HEK293 (cell line): ENCODE data around the gene DEDD.

Experiments used
- CTCF ChIA-PET: fragments of 350-600 bp; formaldehyde crosslinking; extraction: SDS; loops from one replicate; lab custom pipeline; 2021; ENCODE audit warnings: antibody characterized with exemption; lab: Yijun Ruan, JAX
- POLR2A ChIA-PET: fragments of 300-600 bp; formaldehyde crosslinking; extraction: SDS; loops from one replicate; lab custom pipeline; 2020; ENCODE audit warnings: antibody characterized with exemption, inconsistent platforms; lab: Yijun Ruan, JAX
- H3K27ac ChIP-seq: fragments of 200-500 bp; sonication (Bioruptor generic); 2 replicates; pipeline ENCODE4 v1.5.1; 2014; ENCODE audit warnings: low read depth, low read length, control low read depth, inconsistent platforms; ENCODE audit errors: extremely low read depth
- H3K36me3 ChIP-seq, 2 experiments: fragments of 200-500 bp in 1 of 2; sonication (Bioruptor generic) in 1 of 2; 1 replicate in 1 of 2; 2 replicates in 1 of 2; pipeline ENCODE4 v1.5.1; 2014 to 2017; ENCODE audit warnings: inconsistent platforms in 2 of 2, low read length in 2 of 2; ENCODE audit not compliant: control insufficient read depth in 2 of 2, insufficient read depth in 1 of 2
- H3K4me1 ChIP-seq: fragments of 200-500 bp; sonication (Bioruptor generic); 2 replicates; pipeline ENCODE4 v1.5.1; 2014; ENCODE audit warnings: mild to moderate bottlenecking, low read length, inconsistent platforms; ENCODE audit not compliant: control insufficient read depth, insufficient read depth
- H3K4me3 ChIP-seq: 2 replicates; pipeline ENCODE4 v1.5.1; 2011; ENCODE audit warnings: low read depth, mild to moderate bottlenecking, control low read depth, low read length, moderate library complexity
- H3K9me3 ChIP-seq: fragments of 200-500 bp; sonication (Bioruptor generic); 2 replicates; pipeline ENCODE4 v1.5.1; 2014; ENCODE audit warnings: low read depth, low read length, inconsistent platforms; ENCODE audit not compliant: control insufficient read depth, insufficient read depth
- GLIS1 ChIP-seq: fragments of 450-650 bp; formaldehyde crosslinking; IDR thresholded peaks from 2 replicates; pipeline ENCODE4 v1.5.1; 2016; ENCODE audit warnings: missing biosample characterization, missing genetic modification characterization
- IKZF3 ChIP-seq: fragments of 450-650 bp; IDR thresholded peaks from 2 replicates; pipeline ENCODE4 v1.5.0; 2018; ENCODE audit warnings: missing biosample characterization, mild to moderate bottlenecking, missing genetic modification characterization, moderate library complexity
- ZBTB1 ChIP-seq: fragments of 450-650 bp; formaldehyde crosslinking; IDR thresholded peaks from 2 replicates; pipeline ENCODE4 v1.5.1; 2016; ENCODE audit warnings: missing biosample characterization, missing genetic modification characterization
- ZNF114 ChIP-seq: fragments of 450-650 bp; formaldehyde crosslinking; IDR thresholded peaks from 2 replicates; pipeline ENCODE4 v1.5.0; 2017; ENCODE audit warnings: missing biosample characterization, missing genetic modification characterization
- ZNF146 ChIP-seq: fragments of 450-650 bp; formaldehyde crosslinking; IDR thresholded peaks from 2 replicates; pipeline ENCODE4 v1.5.1; 2016; ENCODE audit warnings: missing biosample characterization, missing genetic modification characterization
- ZNF544 ChIP-seq: fragments of 450-650 bp; formaldehyde crosslinking; IDR thresholded peaks from 2 replicates; pipeline ENCODE4 v1.5.0; 2017; ENCODE audit warnings: missing biosample characterization, missing genetic modification characterization
- ZNF623 ChIP-seq: fragments of 450-650 bp; formaldehyde crosslinking; IDR thresholded peaks from 2 replicates; pipeline ENCODE4 v1.5.1; 2016; ENCODE audit warnings: missing biosample characterization, missing genetic modification characterization
- ZNF701 ChIP-seq: fragments of 450-650 bp; formaldehyde crosslinking; IDR thresholded peaks from 2 replicates; pipeline ENCODE4 v1.5.1; 2016; ENCODE audit warnings: missing biosample characterization, missing genetic modification characterization
- ZNF792 ChIP-seq: fragments of 450-650 bp; formaldehyde crosslinking; IDR thresholded peaks from 2 replicates; pipeline ENCODE4 v1.5.1; 2016; ENCODE audit warnings: missing biosample characterization, missing genetic modification characterization
- TF ChIP-seq, protein P1 (sequence below): fragments of 450-650 bp; formaldehyde crosslinking; IDR thresholded peaks from 2 replicates; pipeline ENCODE4 v1.5.1; 2016; ENCODE audit warnings: missing biosample characterization, missing genetic modification characterization
- TF ChIP-seq, protein P2 (sequence below): fragments of 450-650 bp; formaldehyde crosslinking; IDR thresholded peaks from 2 replicates; pipeline ENCODE4 v1.5.1; 2017; ENCODE audit warnings: missing biosample characterization, missing genetic modification characterization
- TF ChIP-seq, protein P3 (sequence below): fragments of 450-650 bp; formaldehyde crosslinking; IDR thresholded peaks from 2 replicates; pipeline ENCODE4 v1.5.1; 2016; ENCODE audit warnings: missing biosample characterization, missing genetic modification characterization, low read depth
- TF ChIP-seq, protein P4 (sequence below): fragments of 450-650 bp; formaldehyde crosslinking; IDR thresholded peaks from 2 replicates; pipeline ENCODE4 v1.5.1; 2016; ENCODE audit warnings: missing biosample characterization, missing genetic modification characterization
- TF ChIP-seq, protein P5 (sequence below): fragments of 450-650 bp; formaldehyde crosslinking; IDR thresholded peaks from 2 replicates; pipeline ENCODE4 v1.5.1; 2017; ENCODE audit warnings: missing biosample characterization, missing genetic modification characterization
- TF ChIP-seq, protein P6 (sequence below): fragments of 450-650 bp; formaldehyde crosslinking; IDR thresholded peaks from 2 replicates; pipeline ENCODE4 v1.5.1; 2016; ENCODE audit warnings: missing biosample characterization, missing genetic modification characterization
- TF ChIP-seq, protein P7 (sequence below): fragments of 450-650 bp; formaldehyde crosslinking; IDR thresholded peaks from 2 replicates; pipeline ENCODE4 v1.5.1; 2016; ENCODE audit warnings: missing biosample characterization, missing genetic modification characterization
- TF ChIP-seq, protein P8 (sequence below): fragments of 450-650 bp; formaldehyde crosslinking; optimal IDR thresholded peaks from 2 replicates; pipeline ENCODE3; 2016; ENCODE audit warnings: missing biosample characterization, mild to moderate bottlenecking, missing genetic modification characterization
- TF ChIP-seq, protein P9 (sequence below): fragments of 450-650 bp; formaldehyde crosslinking; IDR thresholded peaks from 2 replicates; pipeline ENCODE4 v1.5.1; 2016; ENCODE audit warnings: missing biosample characterization, missing genetic modification characterization

DEDD gene

DNA sequence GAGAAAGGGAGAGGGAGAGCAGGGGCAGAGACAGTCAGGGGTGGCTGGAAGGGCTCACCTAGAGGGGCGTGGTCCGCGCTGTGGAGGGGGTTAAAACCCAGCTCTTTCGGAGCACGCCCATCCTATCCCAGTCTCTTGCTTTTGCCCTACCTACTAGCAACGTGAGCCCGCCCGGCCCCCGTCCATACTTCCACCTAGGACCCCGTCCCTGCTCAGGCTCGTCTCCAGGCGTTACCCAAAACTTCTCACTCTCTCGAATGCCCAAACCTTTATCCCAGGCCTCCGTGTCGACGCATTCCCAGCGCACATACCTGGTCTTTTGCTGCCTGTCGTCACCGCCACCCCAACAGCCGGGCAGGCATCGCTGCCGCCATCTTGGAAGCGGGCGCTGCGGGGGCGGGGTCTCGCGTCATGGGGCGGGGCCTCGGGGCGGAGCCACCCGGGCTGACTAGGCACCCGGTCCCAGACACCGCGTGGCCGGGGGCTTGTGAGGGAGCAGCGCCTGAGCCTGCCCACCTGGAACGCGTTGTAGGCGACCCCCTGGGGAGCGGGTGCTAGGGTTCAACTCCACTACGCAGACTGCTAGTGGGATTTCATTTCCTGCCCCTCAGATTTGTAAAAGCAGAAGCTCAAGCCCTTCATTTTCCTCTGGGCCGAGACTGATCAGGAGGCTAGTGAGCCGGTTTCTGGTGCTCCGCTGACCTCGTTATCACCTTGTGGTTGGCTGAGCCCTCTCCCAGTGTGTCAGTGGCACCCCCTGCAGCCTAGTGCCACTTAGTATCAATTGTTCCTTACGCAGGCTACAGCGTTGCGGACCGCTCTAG is 44.9 kb upstream of the DEDD start, which contains the start of gene B4GALT3:
Gene B4GALT3 (minus strand): TSS at position 396 of the 824 bp plus-strand sequence. CDS start 1,447 bp downstream, outside the sequence.
- ChIA-PET CTCF (interaction anchor here (0.7 to 2.9 kb wide), 6 partner anchors 10 to 204 kb away, joined by 3 to 23 read pairs (median 4); partner anchors contain the start of gene PPOX), POLR2A (interaction anchor here (0.9 to 3.3 kb wide), 7 partner anchors 11 to 132 kb away, joined by 3 to 39 read pairs (median 5); partner anchors contain the start of genes NDUFS2, PPOX, TOMM40L and USF1)
- Histone ChIP-seq H3K4me3 (peak within 1 kb of the TSS; percentile 88), H3K36me3 (peaks cover 12 to 38% of the 10 kb centered on the region in 2 experiments; a peak in 2 of 3 replicates), H3K9me3 (no peaks in the 10 kb centered on the region), H3K27ac (no peak within 1 kb of the TSS; the same call in 1 of the 2 replicates), H3K4me1 (no peaks in the 10 kb centered on the region)
- TF ChIP-seq ZNF792 (tag by site-specific recombination) (no peak; the same call in 1 of the 2 replicates), ZNF146 (tag by site-specific recombination) (no peak; the same call in 1 of the 2 replicates), GLIS1 (peak; percentile 98), ZNF623 (tag by site-specific recombination) (no peak; the same call in 1 of the 2 replicates), ZNF544 (tag by site-specific recombination) (no peak), ZNF114 (tag by site-specific recombination) (no peak), ZNF701 (tag by site-specific recombination) (no peak), ZBTB1 (tag by site-specific recombination) (no peak), IKZF3 (tag by site-specific recombination) (no peak)
- TF ChIP-seq, protein P1, sequence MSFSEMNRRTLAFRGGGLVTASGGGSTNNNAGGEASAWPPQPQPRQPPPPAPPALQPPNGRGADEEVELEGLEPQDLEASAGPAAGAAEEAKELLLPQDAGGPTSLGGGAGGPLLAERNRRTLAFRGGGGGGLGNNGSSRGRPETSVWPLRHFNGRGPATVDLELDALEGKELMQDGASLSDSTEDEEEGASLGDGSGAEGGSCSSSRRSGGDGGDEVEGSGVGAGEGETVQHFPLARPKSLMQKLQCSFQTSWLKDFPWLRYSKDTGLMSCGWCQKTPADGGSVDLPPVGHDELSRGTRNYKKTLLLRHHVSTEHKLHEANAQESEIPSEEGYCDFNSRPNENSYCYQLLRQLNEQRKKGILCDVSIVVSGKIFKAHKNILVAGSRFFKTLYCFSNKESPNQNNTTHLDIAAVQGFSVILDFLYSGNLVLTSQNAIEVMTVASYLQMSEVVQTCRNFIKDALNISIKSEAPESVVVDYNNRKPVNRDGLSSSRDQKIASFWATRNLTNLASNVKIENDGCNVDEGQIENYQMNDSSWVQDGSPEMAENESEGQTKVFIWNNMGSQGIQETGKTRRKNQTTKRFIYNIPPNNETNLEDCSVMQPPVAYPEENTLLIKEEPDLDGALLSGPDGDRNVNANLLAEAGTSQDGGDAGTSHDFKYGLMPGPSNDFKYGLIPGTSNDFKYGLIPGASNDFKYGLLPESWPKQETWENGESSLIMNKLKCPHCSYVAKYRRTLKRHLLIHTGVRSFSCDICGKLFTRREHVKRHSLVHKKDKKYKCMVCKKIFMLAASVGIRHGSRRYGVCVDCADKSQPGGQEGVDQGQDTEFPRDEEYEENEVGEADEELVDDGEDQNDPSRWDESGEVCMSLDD = no peak; the same call in 1 of the 2 replicates
- TF ChIP-seq, protein P2, sequence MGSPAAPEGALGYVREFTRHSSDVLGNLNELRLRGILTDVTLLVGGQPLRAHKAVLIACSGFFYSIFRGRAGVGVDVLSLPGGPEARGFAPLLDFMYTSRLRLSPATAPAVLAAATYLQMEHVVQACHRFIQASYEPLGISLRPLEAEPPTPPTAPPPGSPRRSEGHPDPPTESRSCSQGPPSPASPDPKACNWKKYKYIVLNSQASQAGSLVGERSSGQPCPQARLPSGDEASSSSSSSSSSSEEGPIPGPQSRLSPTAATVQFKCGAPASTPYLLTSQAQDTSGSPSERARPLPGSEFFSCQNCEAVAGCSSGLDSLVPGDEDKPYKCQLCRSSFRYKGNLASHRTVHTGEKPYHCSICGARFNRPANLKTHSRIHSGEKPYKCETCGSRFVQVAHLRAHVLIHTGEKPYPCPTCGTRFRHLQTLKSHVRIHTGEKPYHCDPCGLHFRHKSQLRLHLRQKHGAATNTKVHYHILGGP = no peak
- TF ChIP-seq, protein P3, sequence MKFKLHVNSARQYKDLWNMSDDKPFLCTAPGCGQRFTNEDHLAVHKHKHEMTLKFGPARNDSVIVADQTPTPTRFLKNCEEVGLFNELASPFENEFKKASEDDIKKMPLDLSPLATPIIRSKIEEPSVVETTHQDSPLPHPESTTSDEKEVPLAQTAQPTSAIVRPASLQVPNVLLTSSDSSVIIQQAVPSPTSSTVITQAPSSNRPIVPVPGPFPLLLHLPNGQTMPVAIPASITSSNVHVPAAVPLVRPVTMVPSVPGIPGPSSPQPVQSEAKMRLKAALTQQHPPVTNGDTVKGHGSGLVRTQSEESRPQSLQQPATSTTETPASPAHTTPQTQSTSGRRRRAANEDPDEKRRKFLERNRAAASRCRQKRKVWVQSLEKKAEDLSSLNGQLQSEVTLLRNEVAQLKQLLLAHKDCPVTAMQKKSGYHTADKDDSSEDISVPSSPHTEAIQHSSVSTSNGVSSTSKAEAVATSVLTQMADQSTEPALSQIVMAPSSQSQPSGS (tag by site-specific recombination) = peak; percentile 9; the same call in 1 of the 2 replicates
- TF ChIP-seq, protein P4, sequence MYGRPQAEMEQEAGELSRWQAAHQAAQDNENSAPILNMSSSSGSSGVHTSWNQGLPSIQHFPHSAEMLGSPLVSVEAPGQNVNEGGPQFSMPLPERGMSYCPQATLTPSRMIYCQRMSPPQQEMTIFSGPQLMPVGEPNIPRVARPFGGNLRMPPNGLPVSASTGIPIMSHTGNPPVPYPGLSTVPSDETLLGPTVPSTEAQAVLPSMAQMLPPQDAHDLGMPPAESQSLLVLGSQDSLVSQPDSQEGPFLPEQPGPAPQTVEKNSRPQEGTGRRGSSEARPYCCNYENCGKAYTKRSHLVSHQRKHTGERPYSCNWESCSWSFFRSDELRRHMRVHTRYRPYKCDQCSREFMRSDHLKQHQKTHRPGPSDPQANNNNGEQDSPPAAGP (tag by site-specific recombination) = peak; percentile 70
- TF ChIP-seq, protein P5, sequence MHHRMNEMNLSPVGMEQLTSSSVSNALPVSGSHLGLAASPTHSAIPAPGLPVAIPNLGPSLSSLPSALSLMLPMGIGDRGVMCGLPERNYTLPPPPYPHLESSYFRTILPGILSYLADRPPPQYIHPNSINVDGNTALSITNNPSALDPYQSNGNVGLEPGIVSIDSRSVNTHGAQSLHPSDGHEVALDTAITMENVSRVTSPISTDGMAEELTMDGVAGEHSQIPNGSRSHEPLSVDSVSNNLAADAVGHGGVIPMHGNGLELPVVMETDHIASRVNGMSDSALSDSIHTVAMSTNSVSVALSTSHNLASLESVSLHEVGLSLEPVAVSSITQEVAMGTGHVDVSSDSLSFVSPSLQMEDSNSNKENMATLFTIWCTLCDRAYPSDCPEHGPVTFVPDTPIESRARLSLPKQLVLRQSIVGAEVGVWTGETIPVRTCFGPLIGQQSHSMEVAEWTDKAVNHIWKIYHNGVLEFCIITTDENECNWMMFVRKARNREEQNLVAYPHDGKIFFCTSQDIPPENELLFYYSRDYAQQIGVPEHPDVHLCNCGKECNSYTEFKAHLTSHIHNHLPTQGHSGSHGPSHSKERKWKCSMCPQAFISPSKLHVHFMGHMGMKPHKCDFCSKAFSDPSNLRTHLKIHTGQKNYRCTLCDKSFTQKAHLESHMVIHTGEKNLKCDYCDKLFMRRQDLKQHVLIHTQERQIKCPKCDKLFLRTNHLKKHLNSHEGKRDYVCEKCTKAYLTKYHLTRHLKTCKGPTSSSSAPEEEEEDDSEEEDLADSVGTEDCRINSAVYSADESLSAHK (tag by site-specific recombination) = peak; percentile 64; the same call in 1 of the 2 replicates
- TF ChIP-seq, protein P6, sequence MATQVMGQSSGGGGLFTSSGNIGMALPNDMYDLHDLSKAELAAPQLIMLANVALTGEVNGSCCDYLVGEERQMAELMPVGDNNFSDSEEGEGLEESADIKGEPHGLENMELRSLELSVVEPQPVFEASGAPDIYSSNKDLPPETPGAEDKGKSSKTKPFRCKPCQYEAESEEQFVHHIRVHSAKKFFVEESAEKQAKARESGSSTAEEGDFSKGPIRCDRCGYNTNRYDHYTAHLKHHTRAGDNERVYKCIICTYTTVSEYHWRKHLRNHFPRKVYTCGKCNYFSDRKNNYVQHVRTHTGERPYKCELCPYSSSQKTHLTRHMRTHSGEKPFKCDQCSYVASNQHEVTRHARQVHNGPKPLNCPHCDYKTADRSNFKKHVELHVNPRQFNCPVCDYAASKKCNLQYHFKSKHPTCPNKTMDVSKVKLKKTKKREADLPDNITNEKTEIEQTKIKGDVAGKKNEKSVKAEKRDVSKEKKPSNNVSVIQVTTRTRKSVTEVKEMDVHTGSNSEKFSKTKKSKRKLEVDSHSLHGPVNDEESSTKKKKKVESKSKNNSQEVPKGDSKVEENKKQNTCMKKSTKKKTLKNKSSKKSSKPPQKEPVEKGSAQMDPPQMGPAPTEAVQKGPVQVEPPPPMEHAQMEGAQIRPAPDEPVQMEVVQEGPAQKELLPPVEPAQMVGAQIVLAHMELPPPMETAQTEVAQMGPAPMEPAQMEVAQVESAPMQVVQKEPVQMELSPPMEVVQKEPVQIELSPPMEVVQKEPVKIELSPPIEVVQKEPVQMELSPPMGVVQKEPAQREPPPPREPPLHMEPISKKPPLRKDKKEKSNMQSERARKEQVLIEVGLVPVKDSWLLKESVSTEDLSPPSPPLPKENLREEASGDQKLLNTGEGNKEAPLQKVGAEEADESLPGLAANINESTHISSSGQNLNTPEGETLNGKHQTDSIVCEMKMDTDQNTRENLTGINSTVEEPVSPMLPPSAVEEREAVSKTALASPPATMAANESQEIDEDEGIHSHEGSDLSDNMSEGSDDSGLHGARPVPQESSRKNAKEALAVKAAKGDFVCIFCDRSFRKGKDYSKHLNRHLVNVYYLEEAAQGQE (tag by site-specific recombination) = no peak
- TF ChIP-seq, protein P7, sequence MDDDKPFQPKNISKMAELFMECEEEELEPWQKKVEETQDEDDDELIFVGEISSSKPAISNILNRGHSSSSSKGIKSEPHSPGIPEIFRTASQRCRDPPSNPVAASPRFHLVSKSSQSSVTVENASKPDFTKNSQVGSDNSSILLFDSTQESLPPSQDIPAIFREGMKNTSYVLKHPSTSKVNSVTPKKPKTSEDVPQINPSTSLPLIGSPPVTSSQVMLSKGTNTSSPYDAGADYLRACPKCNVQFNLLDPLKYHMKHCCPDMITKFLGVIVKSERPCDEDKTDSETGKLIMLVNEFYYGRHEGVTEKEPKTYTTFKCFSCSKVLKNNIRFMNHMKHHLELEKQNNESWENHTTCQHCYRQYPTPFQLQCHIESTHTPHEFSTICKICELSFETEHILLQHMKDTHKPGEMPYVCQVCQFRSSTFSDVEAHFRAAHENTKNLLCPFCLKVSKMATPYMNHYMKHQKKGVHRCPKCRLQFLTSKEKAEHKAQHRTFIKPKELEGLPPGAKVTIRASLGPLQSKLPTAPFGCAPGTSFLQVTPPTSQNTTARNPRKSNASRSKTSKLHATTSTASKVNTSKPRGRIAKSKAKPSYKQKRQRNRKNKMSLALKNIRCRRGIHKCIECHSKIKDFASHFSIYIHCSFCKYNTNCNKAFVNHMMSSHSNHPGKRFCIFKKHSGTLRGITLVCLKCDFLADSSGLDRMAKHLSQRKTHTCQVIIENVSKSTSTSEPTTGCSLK (tag by site-specific recombination) = no peak
- TF ChIP-seq, protein P8, sequence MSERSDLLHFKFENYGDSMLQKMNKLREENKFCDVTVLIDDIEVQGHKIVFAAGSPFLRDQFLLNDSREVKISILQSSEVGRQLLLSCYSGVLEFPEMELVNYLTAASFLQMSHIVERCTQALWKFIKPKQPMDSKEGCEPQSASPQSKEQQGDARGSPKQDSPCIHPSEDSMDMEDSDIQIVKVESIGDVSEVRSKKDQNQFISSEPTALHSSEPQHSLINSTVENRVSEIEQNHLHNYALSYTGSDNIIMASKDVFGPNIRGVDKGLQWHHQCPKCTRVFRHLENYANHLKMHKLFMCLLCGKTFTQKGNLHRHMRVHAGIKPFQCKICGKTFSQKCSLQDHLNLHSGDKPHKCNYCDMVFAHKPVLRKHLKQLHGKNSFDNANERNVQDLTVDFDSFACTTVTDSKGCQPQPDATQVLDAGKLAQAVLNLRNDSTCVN (tag by site-specific recombination) = peak; percentile 57
- TF ChIP-seq, protein P9, sequence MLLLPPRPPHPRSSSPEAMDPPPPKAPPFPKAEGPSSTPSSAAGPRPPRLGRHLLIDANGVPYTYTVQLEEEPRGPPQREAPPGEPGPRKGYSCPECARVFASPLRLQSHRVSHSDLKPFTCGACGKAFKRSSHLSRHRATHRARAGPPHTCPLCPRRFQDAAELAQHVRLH (tag by site-specific recombination) = no peak
